ENCODE measurements around the gene ZNF248.
"Not testable (repeated sequence)": the region's sequence is repeated elsewhere in the genome, so short reads cannot be mapped to it uniquely, and the experiment has no call there.

The ZNF248 gene

DNA sequence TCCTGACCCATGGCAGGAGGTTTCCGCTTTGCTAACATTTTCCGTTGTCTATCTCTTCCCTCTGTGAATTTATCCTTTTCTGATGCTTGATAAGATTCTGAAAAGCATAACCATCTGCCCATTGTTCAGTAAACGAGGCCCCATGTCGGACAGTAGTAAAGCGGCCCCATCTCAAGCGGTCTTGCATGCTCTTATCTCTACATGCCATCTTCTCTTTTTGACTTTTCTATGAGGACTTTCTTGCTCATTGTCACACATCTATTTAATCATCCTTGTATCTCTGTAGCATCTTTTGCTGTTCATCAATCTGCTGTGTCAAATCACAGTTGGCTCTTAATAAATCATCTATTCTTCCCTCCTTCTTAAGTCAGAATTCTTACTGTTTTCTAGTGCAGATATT is 37.6 kb downstream of the ZNF248 start:
- no peak for DNase-seq

GRCh38 chr10:37816290-37816689 is 41.1 kb downstream of the ZNF248 start:
- no peak for DNase-seq

DNA sequence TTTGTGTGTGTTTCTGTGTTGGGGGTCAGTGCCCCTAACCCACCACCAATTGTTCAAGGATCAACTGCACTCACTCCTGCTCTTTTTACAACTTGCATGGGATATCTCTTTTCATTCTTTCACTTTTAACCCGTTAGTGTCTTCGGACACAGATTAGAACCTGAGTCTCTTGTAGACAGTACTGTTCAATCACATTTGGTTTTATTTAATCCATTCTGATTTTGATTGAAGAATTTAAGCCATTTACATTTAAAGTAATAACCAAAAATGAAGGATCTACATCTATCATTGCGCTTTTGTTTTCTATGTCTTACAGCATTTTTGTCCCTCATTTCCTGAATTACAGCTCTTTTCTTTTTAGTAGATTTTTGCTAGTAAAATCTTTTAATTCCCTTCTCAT is 43.6 kb downstream of the ZNF248 start:
- DNase-seq = no peak

DNA sequence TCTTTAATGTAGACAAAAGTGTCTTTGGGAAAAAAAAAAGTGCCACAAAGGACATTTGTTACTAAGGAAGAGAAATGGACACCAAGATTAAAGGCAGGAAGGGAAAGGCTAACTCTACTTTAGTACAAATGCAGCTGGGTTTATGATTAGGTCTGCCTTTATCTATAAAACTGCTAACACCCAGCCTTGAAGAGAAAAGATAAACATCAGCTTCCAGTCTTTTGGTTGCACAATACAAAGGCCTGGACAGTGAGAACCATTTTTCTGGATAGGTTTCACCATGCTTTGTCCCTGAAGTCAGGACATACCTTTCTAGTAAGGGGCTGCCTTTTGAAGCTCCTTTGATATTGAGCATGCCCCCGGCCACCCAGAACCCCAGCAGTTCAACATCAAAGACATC is 45.1 kb downstream of the ZNF248 start:
- DNase-seq = no peak

DNA sequence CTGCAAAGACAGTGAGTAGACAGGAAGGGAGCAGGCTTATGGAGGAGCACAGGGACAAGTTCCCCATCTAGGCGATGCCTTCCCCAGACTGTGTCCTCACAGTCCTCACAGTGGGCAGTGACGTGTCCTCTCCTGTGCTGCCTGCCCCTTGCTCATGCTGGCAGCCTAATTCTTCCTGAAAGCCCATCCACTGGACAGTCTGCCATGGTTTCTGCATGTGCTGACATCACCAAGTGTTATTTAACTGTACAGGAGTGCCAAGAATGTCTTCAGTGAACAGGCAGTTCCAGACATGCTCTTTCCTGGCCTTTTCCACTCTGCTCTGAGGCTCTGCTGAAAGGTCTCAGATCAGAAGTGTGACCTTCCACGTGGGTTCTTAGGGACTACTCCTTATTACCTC is 54.1 kb downstream of the ZNF248 start:
- DNase-seq = no peak

- no peak for DNase-seq
These were observed 55.9 kb downstream of the ZNF248 start for GRCh38 chr10:37801557-37801956.

DNA sequence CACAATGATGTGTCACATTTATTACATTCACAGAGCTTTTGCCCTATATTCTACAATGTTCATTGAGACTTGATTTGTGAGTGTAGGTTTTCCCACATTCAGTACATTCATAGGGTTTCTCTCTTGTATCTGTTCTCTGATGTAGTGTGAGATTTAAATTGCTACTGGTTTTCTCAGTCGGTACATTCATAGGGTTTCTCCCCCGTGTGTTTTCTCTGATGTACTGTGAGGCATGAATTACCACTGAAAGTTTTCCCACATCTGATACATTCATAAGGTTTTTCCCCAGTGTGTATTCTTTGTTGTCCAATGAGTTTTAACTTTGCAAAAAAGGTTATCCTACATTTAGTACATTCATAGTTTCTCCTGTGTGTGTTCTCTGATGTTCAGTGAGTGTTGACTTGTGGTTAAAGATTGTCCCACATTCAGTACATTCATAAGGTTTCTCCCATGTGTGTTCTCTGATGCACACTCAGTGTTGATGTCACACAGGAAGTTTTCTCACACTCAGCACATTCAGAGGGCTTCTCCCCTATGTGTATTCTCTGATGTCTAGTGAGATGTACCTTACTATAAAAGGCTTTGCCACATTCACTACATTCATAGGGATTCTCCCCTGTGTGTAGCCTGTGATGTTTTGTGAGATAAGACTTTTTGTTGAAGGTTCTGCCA is 63.0 kb downstream of the ZNF248 start:
- no peak for DNase-seq

DNA sequence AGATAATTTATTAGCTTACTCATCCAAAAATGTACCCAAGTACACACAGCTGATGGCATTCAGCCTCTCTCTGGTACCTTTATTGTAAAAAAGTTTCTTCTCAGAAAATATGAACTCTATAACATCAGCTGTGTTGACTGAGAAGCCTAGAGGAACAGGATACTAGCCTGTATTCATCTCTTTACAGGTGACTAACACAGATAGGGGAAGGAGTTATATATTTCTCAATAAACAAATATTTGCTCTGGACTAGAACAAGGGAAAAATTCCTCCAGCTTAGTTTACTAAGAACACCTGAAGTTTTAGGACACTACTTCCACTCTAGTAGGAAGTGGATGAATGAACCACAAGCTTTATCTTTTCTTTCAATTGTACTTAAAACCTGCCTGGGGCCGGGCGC is 67.8 kb downstream of the ZNF248 start:
- no peak for DNase-seq

GRCh38 chr10:37784678-37785077 is 72.7 kb downstream of the ZNF248 start:
- DNase-seq = no peak

DNA sequence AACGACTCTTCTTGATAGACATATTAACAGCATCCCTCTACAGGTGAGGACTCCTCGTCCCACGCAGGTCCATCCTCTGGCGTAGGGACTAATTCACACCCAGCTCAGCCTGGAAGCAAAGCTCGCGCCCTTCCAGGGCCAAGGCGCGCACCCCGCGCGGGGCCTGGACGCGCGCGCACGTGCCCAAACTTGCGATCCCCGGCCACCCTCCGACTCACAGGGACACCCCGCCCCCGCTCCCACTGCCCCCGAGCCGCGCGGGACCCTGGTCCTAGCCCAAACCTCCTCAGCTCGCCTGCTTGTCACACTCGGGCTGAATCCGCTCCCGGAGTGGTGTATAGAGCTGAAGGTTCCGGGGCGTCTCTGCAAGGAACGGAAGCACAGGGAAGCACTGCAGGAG is 76.9 kb downstream of the ZNF248 start:
- DNase-seq = no peak

DNA sequence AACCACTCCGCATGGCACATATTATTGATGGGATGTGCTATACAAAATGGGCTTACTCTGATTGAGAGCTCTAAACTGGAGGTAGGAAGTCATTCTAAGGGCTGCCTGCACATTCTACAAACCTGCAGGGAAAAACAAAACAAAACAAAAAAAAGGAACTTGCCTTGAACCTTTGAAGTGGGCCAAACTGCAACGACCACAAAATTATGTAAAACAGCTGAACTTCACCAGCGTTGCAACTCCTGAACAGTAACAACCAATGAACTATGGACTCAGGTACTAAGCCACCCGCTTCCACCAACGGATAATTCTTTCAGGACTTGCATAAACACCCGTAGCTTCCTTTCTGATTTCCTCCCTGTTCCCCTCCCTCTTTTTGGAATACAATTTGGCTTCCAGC is 80.4 kb downstream of the ZNF248 start:
- no peak for DNase-seq

GRCh38 chr10:37775612-37776011 is 81.8 kb downstream of the ZNF248 start:
- DNase-seq = no peak

DNA sequence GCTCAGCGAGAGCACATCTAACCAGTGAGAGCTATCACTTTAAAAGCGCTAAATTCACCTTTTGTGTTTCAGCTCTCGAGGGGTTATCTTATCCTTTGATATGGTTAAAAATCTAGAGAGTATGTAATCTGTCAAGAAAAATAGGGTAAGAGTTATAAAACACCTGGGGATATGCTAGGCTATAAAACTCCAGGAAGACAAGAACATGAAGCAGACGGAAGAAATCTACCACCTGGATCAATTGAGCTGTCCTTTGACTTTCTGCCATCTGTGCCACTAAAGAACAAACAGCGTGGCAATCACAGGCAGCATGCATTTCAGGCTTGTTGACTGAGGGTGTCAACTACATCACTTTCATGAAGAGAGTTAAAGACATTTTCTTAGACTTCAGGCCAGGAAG is 83.1 kb downstream of the ZNF248 start:
- no peak for DNase-seq

GRCh38 chr10:37765216-37765615 is 92.2 kb downstream of the ZNF248 start:
- no peak for DNase-seq

DNA sequence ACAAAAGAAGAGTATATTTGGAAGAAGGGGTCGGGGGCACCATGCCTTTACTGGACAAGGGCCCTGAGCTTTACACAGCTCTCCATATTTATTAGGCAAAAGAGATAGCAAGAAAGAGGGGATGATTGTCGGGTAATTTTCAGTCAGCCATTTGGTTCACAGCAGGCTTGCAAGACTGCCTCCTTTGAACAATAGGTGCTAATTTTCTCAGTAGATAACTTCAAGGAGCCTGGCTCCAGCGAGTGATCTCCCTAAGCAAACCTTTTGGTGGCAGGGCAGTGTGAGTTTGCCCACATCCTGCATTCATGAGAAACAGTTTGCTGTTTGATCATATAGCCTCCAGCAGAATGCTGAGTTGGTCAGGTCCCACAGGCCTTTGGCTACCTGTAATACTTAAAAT is 94.3 kb downstream of the ZNF248 start:
- DNase-seq = no peak

DNA sequence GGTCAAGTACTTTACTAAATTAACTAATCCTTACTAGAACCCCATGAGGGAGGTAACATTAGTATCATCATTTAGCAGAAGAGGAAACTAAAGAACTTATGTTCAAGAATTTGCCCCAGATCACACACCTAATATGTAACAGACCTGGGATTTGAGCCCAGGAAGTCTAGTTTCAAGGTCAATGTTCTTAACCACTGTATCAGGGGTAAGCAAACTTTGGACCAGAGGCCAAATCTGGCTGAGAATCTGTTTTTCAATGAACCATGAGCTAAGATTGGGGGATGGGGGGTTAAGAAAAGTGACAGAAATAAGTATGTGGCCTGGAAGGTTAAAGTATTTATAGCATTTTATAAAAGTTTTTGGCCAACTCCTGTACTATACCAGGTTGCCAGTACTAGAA is 95.1 kb downstream of the ZNF248 start:
- DNase-seq = no peak

GRCh38 chr10:37760817-37761216 is 96.6 kb downstream of the ZNF248 start:
- DNase-seq = no peak

- no peak for DNase-seq
These were observed 99.3 kb downstream of the ZNF248 start for GRCh38 chr10:37758074-37758473.

GRCh38 chr10:37754538-37755323 is 102.7 kb downstream of the ZNF248 start:
- DNase-seq = no peak

DNA sequence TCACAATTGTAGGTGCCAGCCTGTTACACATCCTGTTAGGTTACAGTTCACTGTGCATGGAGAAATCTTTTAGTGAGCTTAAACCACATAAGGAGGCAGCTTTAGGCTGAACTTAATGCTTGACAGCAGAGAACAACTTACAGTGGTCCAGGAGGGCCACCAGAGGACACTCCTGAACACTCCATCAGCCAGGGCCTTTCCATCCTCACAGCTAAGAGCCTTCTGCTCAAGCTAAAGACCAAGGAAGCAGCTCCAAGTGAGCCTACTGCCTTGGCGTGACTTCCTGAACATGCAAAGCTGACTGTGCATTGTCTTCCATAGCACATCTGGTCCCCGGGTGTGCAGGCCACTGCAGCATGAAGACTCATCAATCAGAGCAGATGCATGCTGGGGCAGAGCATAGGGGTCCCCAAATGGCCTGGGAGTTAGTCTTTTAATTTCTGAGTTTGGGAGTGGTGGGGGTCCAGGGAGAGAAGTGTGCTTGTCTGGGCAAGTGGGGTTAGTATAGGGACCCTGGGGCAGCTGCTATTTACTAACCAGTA is 105.0 kb downstream of the ZNF248 start:
- DNase-seq = no peak

DNA sequence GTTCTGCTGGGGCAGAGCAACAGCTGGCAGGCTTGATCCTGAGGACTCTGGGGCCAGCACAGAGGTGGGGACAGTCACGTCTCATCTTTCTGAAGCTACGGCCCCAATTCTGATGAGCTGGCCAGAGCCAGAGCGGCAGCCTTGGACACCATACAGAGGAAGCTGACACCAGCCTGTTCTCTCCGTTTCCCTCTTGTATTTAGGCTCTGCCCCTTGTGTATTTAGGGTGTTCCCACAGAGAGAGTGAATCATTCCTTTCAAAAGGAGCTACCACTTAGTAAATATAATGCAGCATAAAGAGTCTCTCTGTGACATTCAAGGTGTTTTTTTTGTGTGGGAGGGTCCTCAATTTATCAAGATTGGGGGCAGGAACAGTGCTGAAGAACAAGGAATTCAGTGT is 109.2 kb downstream of the ZNF248 start:
- no peak for DNase-seq

- DNase-seq = no peak
These were observed 110.3 kb downstream of the ZNF248 start for GRCh38 chr10:37747081-37747480.

DNA sequence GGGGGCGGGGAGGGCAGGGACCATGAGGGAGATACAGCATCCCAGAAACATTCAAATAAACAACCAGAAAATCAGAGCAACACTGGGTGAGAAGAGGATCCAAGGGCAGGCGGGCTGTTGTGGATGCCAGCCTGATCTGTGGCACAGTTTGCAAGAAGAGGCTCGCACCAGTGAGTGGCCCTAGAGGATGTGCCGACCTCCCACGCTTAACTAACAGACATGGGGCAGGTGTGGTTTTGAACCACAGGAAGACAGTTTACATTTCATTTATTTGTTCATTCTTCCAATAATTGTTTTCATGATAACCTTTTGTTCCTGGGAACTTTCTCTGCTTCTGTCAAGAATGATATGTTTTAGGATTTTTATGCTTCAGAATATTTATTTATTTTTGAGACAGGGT is 115.6 kb downstream of the ZNF248 start:
- no peak for DNase-seq

DNA sequence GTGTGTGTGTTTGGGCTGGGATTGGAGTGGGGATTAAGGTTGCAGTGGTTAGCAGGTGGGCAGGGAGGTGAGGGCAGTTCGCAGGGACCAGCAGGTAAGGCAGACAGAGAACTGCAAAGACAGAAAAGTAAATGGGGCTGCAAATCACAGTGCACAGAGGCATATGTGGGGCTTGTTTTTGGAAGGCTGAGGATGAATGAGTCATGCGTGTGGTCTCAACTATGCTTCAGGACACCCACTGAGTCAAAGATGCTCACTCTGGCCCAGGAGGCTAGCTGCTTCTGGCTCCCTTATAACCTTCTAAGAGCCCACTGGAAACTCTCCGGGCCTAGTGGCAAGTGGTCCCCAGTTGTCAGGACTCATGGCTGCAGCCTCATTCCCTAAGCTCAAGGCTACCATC is 118.2 kb downstream of the ZNF248 start:
- no peak for DNase-seq

- not testable (repeated sequence) for DNase-seq
These were observed 119.2 kb downstream of the ZNF248 start for GRCh38 chr10:37738241-37738640.
